GM18907 (cell line): ENCODE results near the gene RAPSN.

Source experiments
- ATAC-seq: cut with Tn5 transposase; IDR thresholded peaks from one replicate; pipeline ENCODE4 v1.9.1; 2021; ENCODE audit warnings: mild to moderate bottlenecking, moderate library complexity; ENCODE audit not compliant: unreplicated experiment

The RAPSN gene

DNA sequence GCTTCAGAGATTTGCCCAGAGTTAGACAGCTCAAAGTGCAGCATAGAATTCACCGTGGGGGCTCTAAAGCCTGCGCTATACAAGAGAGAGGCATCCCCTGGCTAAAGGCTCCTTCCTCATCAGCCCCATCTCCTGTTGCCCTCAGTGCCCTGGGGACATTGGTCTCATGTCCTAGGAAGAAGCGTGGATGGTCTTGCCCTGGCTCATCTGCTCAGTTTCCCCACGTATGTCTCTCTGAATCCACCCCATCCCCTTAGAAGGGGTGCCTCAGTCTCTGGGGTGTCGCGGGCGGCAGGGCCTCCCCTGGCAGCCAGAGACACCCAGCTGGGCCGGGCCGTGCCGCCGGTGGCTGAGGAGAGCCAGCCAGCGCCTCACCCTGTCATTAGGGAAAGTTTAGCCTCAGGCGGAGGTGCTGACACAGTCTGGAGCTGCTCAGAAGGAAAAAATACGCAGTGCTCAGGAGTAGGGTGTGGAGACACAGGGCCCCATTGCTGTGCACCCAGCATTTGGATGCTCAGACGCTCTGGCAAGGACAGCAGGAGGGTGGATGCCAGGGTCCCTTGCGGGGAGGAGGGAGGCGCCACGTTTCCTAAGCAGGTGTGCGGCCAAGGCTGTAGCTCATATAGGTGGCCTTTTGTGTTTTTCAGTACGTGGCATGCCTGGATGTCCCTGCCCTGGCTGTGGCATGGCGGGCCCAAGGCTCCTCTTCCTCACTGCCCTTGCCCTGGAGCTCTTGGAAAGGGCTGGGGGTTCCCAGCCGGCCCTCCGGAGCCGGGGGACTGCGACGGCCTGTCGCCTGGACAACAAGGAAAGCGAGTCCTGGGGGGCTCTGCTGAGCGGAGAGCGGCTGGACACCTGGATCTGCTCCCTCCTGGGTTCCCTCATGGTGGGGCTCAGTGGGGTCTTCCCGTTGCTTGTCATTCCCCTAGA, 39.2 kb downstream of the RAPSN start:
- no peak for ATAC-seq

DNA sequence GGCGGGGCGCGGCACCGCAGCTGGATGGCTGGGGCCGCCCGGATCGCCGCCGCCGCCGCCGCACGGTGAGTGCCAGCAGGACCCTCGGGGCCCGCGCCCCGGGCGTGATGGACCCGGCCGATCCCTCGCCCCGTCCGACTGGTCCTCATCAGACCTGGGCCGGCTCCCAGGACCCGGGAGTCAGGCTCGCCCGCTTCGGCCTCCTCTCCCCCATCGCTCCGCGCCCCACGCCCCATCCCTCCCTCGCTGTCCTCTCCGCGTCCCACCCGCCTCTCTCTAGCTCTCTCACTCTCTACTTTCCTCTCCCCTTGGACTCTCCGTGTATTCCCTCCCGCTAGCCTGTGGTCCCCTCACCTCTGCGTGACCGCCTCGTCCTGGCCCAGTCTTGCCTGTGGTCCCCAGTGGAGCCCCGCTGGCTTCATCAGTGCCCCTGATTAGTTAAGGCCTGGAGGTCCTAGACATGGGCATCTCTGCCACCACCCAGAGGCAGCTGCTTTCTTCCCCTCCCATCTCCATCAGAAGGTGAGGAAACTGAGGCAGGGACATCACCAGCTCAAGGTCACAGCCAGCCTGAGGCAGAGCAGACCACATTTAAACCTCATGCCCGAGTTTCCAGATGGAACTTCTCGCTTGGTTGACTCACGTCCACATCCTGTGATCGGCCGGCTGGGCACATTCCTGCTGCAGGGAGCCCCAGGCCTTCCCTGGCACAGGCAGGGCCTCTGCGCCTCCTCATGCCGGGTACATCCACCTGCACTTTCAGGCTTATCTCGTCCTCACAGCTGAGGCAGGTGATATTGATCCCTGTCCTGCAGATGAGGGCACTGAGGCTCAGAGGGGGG, 40.1 kb downstream of the RAPSN start:
- no peak for ATAC-seq

DNA sequence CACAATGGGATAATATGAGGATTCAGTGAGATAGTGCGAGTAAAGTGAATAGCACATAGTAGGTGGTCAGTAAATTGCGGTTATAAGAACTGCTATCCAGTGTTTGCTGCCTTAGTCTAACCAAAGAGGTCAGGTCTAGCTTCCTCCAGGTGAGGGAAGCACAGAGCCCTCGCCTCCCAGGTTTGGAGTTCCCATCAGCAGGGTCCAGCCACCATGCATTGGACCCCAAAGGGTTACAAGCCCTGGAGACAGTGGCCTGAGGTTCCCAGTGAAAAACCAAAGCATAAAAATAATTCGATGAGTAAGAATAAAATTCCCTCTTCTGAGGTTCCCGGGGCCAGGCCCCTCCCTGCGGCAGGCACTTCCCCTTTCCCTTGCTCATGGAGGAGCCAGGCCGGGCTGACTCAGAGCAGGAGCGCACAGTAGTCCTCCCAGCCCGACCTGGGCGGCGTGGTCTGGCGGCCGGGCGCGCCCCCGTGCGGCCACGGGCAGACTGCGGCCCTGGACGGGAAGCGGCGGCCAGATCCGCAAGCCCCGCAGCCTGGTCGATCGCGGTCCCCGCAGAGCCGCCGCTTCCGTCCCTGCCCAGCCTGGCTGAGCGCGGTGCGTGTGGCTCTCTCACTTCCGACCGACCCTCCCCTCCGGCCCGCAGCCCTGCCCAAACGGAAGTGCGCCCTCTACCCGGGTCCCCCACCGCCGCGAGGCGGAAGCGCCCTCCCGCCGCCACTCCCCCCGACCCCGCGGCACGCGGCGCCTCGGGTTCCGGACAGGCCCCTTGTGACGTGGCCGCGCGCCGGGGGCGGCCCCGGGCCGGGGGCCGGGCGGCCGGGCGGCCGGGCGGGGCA, 41.0 kb downstream of the RAPSN start, which contains the start of gene SLC39A13:
Gene SLC39A13, plus strand, starts transcription at position 845 of the 845 bp plus-strand sequence. CDS start 1,505 bp downstream, outside the sequence.
- peak; percentile 87 for ATAC-seq

DNA sequence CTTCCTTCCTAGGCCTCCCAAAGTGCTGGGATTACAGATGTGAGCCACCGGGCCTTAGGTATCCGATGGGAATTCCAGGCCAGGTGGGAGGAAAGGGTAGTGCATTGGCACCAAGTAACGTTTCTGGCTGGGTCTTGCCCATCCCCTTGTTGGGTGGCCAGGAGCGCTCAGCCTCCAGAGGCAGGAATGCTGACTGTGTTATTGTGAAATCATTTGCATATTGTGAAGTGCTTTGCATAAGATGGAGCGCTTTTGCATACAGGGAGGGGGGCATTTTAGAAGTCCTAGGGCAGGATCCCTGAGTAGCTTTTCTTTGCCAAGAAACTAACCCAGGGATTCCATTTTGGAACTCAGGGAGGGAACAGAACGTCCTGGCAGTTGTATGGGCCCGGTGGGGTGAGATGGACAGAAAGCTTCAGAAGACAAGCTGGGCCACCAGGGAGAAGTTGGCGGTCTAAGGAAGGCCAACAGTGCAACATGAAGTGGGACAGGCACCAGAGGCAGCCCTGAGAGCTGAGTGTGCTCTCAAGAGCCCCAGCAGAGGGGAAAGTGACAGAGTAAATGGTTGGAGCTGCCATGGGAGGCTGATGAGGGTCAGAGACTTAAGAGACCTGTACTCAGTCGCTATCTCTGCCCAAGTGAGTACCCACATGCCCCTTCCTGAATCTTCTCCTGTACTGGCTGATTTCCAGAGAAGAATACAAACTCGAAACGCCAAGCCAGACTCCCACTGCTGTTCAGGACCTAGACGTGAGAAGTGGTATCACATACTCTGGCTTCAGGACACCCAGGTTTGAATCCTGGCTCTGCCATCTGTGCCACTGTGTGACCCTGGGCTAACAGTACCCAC, 41.8 kb downstream of the RAPSN start:
- no peak for ATAC-seq

DNA sequence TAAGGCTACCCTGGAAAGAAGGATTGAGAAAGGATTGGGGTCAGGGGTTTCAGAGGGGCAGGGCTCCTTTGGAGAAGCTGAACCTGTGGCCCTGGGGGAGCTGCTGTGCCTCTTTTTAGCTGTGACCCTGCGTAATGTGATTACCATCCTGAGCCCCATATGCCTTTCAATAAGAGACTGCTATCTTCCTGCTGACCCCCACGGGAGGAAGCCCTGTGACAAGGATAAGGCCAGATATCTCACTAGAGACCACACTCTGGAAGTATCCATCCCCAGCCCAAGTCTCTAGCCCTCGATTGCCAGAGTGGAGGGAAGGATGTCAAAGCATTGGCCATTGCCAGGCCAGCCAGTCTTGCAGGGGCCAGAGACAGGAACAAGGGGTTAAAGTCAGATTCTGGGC, 45.4 kb downstream of the RAPSN start:
- ATAC-seq = no peak

DNA sequence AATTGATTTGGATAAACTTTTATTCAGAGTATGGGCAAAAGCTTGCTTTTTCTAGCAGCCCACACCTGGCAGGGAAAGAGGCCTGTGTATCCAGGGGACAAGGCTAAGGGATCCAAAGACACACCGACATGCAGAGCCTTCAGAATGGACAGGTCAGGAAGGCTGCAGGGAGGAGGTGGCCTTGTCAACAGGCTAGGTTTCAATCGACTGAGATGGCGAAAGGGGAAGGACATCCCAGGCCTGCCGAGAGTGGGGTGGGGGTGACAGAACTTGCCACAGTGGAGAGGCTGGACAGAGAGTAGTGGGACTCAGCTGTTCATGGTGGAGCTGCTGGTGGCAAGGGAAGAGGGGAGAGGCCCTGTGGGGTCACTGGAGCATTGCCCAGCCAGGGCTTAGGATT, 45.8 kb downstream of the RAPSN start:
- ATAC-seq = no peak

DNA sequence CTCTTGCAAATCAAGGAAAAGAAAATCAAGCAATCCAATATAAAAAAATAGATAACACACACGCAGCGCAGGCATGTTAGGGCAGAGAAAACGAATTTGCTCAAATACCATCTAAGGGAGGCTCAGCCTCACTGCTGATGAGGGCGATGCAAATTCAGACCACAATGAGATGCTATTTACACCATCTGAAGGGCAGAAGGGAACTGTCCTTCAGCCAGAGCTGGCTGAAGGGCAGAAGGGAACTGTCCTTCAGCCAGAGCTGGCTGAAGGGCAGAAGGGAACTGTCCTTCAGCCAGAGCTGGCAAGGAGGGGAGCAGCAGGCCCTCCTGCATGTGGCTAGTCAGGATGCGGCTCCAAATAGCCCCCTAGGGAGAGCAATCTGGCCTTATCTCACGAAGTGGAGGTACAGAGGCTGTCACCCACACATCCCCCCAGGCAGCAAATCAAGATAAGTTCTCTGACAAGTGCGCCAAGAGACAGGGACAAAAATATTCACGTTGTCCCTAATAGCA, 48.1 kb downstream of the RAPSN start:
- ATAC-seq = peak; percentile 70

DNA sequence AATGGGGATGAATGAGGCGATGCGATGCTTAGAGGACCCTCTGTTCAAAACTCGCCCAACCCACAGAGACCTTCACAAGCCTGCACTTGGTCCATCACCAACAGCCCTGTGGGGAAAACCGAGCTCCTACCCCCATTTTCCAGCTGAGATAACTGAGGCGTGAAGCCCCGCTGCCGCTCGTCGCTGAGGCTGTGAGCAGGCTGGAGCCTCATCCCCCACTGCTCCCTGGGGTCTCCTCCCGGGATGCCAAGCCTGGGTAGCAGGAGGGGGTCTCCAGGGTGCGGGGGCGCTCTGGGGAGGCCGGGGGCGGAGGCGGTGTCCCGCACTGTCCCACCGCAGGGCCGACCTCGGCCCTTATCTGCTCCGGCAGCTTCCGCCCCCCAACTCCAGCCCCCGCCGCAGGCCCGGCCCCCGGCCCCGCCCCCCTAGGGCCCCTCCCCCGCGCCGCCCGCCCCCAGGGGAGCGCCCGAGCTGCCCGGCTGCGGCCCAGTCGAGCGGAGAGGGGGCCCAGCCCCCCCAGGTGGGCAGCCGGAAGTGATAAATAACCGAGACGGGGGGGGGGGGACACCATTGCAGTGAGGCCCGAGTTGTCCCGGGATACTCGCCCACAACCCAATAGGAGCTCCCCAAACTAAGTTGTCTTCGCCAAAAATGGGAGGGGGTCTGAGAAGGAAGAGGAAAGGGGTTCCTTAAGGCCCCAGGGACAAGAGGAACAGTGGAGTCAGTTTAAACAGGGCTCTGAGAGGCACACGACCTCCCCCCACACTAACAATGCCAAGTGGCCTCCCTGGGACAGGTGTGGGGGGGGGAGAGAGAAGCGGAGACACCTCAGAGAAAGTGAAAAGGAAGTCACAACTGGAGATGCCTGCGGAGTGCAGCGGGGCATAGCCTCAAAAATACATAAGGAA, 48.8 kb downstream of the RAPSN start:
- ATAC-seq = peak; percentile 51

DNA sequence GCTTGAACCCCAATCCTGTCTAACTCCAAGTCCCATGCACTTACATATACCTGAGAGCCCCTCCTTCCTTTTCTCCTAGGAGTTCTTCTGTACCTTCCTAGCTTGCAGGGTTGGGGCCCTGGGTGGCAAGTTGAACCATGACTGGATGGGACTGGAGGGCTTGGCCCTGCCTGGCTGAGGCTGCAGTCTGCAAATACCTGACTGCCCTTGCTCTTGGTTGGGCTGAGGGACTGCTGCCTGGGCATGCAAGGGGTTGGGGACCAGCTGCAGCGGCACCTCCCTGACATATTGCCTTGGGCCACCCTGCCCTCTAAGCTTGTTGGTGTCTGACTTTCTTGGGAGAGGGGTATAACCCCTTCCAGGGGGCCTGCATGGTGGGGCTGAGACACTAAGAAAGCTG, 50.4 kb downstream of the RAPSN start:
- no peak for ATAC-seq

DNA sequence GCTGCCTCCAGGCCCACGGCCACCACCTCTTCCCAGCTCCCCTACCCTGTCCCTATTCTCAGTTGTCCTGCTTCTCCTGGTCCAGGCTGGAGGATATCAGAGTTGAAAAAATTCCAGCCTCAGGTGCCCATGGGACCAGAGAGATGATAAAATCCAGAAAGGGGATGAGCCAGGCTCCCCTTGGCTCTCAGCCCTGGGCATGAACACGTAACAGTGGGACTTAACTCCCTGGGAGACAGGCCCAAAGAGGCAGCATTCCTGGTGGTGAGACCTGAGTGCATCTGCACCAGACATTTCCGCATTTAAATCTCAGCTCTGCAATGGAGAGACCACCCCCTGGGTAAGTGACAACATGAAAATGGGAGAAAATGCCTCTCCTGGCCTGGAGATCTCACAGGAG, 50.9 kb downstream of the RAPSN start:
- ATAC-seq = no peak

DNA sequence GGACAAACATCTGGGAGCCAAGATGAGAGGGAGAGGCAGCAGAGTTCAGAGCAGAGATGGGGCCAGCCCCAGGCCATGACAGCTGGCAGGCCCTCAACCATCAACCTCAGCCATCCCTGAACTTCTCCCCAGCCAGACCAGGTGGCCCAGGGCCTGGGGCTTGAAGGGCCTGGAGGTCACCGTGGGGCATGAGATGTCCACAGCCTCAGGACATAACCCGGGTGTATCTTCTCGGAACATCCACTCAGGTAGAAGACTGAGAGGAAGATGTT, 53.0 kb downstream of the RAPSN start:
- ATAC-seq = no peak

DNA sequence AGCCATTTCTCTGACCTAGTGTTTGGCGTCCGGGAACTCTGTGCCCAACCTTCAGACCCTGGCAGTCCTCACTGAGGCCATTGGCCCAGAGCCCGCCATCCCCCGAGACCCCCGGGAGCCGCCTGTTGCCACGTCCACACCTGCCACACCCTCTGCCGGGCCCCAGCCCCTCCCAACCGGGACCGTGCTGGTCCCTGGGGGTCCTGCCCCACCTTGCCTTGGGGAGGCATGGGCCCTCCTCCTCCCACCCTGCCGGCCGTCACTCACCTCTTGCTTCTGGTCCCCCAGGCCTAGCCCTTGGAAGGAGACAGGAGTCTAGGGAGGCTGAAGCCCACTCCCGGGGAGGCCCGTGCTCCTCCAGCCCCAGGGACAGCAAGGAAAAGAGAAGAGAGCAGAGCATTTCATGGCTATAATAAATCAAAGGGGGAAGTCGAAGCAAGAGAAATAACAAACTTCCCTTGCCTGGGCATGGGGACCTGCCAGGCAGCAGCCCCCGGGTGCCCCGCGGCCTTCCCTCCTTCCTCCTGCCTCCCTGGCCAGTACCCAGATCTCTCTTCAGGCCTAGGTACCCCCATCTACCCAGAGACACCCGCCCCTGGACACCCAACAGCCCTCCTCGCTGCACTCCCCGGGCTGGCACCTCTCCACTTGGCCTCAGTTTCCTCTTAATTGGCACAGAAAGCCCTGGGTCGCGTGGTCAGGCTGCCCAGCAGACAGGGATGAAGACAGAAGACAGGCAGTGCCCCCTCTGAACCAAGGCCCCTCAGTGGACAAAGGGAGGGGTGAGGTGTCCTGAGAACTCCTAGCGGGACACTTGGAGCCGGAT, 53.5 kb downstream of the RAPSN start:
- ATAC-seq = no peak

DNA sequence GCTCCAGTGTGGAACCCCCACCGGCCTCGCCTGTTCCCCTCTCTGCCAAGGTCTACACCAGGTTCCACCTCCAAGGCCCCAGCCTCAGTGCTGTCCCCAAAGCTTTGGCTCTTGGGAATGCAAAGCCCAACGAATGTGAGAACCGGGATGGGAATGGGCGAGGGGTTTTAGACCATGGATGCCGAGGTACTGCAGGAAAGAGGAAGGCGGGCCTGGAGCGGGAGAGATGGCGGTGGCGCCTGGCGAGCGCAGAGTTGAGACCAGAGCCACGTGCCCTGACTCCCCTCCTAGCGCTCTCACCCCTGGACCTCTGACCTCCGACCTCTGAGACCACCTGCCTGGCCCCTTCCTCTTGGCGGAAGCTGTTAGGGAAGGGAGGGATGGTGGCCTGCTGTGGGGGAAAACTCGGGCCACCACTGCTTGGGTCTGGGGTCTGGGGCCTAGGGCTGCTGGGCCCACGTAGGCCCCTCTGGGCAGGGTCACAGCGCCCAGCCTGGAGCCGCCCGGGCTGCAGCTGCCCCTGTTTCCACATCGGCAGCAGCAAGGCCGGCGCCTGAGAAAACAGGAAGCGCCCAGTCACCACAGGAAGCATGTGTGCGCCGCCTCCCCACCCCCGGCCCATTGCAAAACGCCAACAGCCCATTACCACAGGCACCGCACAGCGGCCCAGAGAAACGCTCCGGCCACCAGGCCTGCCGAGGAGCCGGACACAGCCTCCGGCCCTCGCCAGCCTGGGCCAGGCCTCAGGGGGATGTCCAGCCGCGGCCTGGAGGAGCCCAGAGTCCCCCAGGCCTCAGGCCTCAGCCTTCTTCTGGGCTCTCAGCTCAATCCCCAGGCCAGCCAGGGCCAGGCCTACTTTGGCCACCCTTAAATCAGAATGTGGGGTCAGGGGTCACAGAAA, 54.4 kb downstream of the RAPSN start:
- peak; percentile 64 for ATAC-seq

DNA sequence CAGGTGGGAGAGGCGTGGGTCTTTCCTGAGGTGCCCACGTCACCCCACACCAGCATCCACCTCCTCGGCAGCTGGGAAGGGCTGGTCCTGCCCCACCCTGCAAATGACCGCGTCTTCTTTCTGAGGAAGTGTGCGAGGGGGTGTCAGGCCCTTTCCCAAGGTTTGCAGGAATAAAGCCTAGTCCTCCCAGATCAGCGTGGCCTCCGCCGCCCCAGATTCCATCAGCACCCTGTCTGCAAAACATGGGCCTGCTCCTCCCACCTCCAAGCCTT, 55.0 kb downstream of the RAPSN start:
- ATAC-seq = no peak

DNA sequence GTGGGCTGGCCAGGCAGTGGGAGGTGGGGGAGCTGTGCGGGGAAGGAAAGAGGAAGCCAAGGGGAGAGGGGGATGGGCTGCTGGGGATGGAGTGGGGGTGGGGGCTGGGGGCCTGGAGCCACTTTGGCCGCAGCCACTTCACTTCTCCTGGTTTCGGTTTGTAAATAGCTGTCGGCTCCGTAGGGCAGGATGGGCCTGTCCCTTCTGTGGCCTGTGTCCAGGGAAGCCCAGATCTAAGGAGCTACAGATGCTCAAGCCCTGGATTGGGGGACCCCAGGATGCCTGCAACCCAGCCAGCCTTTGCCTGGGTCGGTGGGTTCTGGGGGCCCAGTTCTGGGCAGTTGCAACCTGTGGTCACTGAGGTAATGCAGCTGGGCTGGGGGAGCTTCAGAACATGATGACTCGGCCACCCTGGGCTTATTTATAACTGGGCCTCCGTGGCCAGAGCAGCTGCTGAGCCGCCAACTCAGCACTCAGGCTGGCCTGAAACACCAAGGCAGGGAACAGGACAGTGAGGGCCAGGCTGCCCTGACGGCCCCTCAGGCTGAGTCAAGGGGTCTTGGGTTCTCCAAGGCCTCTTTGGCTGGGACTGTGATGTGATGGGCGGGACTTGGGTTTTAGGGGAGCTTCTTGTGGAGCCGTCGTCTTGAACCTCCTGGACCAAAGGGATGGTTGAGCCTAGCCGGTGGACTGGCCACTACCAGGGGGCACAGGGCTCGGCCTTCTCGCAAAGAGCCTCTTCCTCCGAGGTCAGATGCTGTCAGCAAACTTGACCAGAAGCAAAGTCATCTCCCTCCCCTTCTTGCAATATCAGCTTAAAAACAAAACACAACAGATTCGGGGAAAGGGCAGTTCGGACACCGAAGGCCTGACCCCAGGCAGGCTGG, 55.5 kb downstream of the RAPSN start:
- ATAC-seq = no peak

DNA sequence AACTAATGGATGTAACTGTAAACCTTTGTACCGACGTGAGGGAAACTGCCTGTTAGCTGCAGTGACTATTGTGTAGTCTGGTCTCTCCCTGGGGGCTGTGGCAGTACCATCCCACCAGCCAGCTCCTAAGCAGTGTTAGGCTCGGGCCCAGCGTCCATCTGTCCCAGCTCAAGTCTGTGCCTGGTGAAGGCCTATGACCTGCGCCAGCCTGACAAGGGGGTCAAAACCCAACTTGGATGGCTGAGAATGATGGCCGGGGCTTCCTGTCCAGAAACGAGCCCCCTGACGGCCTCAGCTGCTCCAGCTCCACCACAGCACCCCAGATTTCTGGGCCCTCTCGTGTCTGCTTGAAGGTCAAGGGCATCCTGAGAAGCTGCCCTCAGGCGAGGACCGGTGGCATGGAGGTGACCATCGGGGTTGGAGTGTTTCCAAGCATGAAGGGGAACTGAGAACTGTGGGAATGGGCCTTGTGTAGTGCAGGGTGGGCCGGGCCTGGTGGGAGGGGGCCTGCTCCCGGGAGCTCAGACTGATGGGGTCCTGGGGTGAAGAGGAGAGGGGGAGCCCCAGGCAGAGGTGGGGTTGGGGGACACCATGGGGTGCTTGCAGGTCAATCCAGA, 56.3 kb downstream of the RAPSN start:
- ATAC-seq = no peak
